Osteoblast (primary cell): ENCODE measurements around the gene SLBP. TPM values are rescaled to one million over a fixed set of nuclear protein-coding genes. Genes with fewer than 3 reads are reported as not detected.

Experiments used
- DNase-seq: peaks from one replicate; pipeline ENCODE4 v3.0.0; 2011; ENCODE audit warnings: low spot score, mixed read lengths; ENCODE audit not compliant: insufficient read length; ENCODE audit errors: missing footprints
- H2AFZ ChIP-seq: 2 replicates; pipeline ENCODE4 v1.6.0; 2011; ENCODE audit warnings: mild to moderate bottlenecking, low read length
- H3K27ac ChIP-seq: 2 replicates; pipeline ENCODE4 v1.5.1; 2011; ENCODE audit warnings: mild to moderate bottlenecking, low read depth, low read length, moderate library complexity
- H3K27me3 ChIP-seq: 2 replicates; pipeline ENCODE4 v1.6.0; 2012; ENCODE audit warnings: mild to moderate bottlenecking, control low read depth, inconsistent platforms, low read length, moderate library complexity; ENCODE audit not compliant: insufficient read depth
- H3K36me3 ChIP-seq: 2 replicates; pipeline ENCODE4 v1.5.1; 2011; ENCODE audit warnings: mild to moderate bottlenecking, low read length, control low read depth, moderate library complexity; ENCODE audit not compliant: insufficient read depth
- H3K4me1 ChIP-seq: 2 replicates; pipeline ENCODE4 v1.5.1; 2011; ENCODE audit warnings: mild to moderate bottlenecking, low read length, control low read depth, moderate library complexity; ENCODE audit not compliant: insufficient read depth
- H3K4me2 ChIP-seq: 2 replicates; pipeline ENCODE4 v1.6.0; 2011; ENCODE audit warnings: mild to moderate bottlenecking, low read length; ENCODE audit not compliant: insufficient read depth
- H3K4me3 ChIP-seq: fragments of 200-600 bp; sonication (generic); 3 replicates; pipeline ENCODE4 v1.5.1; 2012; ENCODE audit warnings: mild to moderate bottlenecking, low read length, inconsistent platforms; ENCODE audit not compliant: insufficient read depth
- H3K79me2 ChIP-seq: 2 replicates; pipeline ENCODE4 v1.6.0; 2012; ENCODE audit warnings: mild to moderate bottlenecking, low read length, control low read depth, inconsistent platforms; ENCODE audit not compliant: insufficient read depth
- H3K9me3 ChIP-seq: 2 replicates; pipeline ENCODE4 v1.5.1; 2011; ENCODE audit warnings: low read depth, low read length, control low read depth
- H4K20me1 ChIP-seq: 2 replicates; pipeline ENCODE4 v1.6.0; 2012; ENCODE audit warnings: mild to moderate bottlenecking, low read length, control low read depth; ENCODE audit not compliant: insufficient read depth
- CTCF ChIP-seq: IDR thresholded peaks from 2 replicates; pipeline ENCODE4 v1.5.1; 2011; ENCODE audit warnings: mild to moderate bottlenecking, low read depth, low read length, moderate library complexity; ENCODE audit errors: extremely low read depth
- total RNA-seq: library from RNA; depleted of rRNA; stranded (reverse); fragments of >200 nt; gene quantifications from 2 replicates; pipeline ENCODE4 v1.2.3, GENCODE V29; 2012

The SLBP gene
- total RNA-seq, 1 donor = 55.7 TPM

- Histone ChIP-seq H3K27ac (no peak overlapping the region), H3K36me3 (peaks cover 32% of the 10 kb centered on the region), H3K4me2 (no peak overlapping the region), H3K27me3 (no peaks in the 10 kb centered on the region), H3K79me2 (no peaks in the 10 kb centered on the region), H3K9me3 (peaks cover under 1% of the 10 kb centered on the region), H3K4me1 (no peaks in the 10 kb centered on the region), H2AFZ (no peak overlapping the region), H4K20me1 (no peaks in the 10 kb centered on the region), H3K4me3 (no peak overlapping the region)
- no peak for DNase-seq
- TF ChIP-seq CTCF = no peak
Measured at GRCh38 chr4:1743551-1743950, 31.4 kb upstream of the SLBP start.

- H3K27me3 ChIP-seq = no peaks in the 10 kb centered on the region
- no peak overlapping the region for H3K4me2 ChIP-seq
- no peak for TF ChIP-seq CTCF
- peaks cover 50% of the 10 kb centered on the region for H3K36me3 ChIP-seq
- H3K4me3 ChIP-seq = no peak overlapping the region
- no peak for DNase-seq
- H2AFZ ChIP-seq = no peak overlapping the region
- no peaks in the 10 kb centered on the region for H3K4me1 ChIP-seq
- H3K9me3 ChIP-seq = peaks cover 11% of the 10 kb centered on the region
- no peak overlapping the region for H3K27ac ChIP-seq
- no peaks in the 10 kb centered on the region for H4K20me1 ChIP-seq
- no peaks in the 10 kb centered on the region for H3K79me2 ChIP-seq
Measured at GRCh38 chr4:1741208-1741607, 29.1 kb upstream of the SLBP start.

- Histone ChIP-seq H3K27me3 (no peaks in the 10 kb centered on the region), H3K4me1 (no peaks in the 10 kb centered on the region), H3K36me3 (peaks cover 51% of the 10 kb centered on the region), H2AFZ (no peak overlapping the region), H4K20me1 (no peaks in the 10 kb centered on the region), H3K4me3 (no peak overlapping the region), H3K9me3 (peaks cover 11% of the 10 kb centered on the region), H3K79me2 (no peaks in the 10 kb centered on the region), H3K4me2 (no peak overlapping the region), H3K27ac (no peak overlapping the region)
- TF ChIP-seq CTCF = no peak
- DNase-seq = no peak
Measured at GRCh38 chr4:1740021-1740545, 28.0 kb upstream of the SLBP start.

GRCh38 chr4:1739358-1739757, 27.2 kb upstream of the SLBP start:
- Histone ChIP-seq H3K79me2 (no peaks in the 10 kb centered on the region), H3K36me3 (peaks cover 53% of the 10 kb centered on the region), H3K4me1 (no peaks in the 10 kb centered on the region), H3K9me3 (peaks cover 11% of the 10 kb centered on the region), H3K27me3 (no peaks in the 10 kb centered on the region), H3K4me2 (no peak overlapping the region), H3K4me3 (no peak overlapping the region), H3K27ac (no peak overlapping the region), H4K20me1 (no peaks in the 10 kb centered on the region), H2AFZ (no peak overlapping the region)
- no peak for TF ChIP-seq CTCF
- no peak for DNase-seq
